NB4 (cell line): ENCODE measurements around the gene CHAF1A.

Source experiments
- DNase-seq: peaks from one replicate; pipeline ENCODE4 v3.0.0; 2010; ENCODE audit warnings: low read depth
- H3K4me3 ChIP-seq: one replicate; pipeline ENCODE4 v1.5.1; 2011; ENCODE audit warnings: mild to moderate bottlenecking, low read depth, low read length, moderate library complexity
- MYC ChIP-seq: IDR thresholded peaks from 2 replicates; pipeline ENCODE4 v1.6.1; 2011; ENCODE audit warnings: low read depth, low read length
- POLR2A ChIP-seq: IDR thresholded peaks from 2 replicates; pipeline ENCODE4 v1.6.1; 2011; ENCODE audit warnings: mild to moderate bottlenecking; ENCODE audit not compliant: insufficient read length; ENCODE audit errors: extremely low read depth
- TF ChIP-seq, protein P1 (sequence below): IDR thresholded peaks from one replicate; pipeline ENCODE4 v1.5.1; 2012; ENCODE audit warnings: low read depth, low read length
- TF ChIP-seq, protein P2 (sequence below): IDR thresholded peaks from 2 replicates; pipeline ENCODE4 v1.6.1; 2011; ENCODE audit warnings: low read depth, low read length

Gene CHAF1A

DNA sequence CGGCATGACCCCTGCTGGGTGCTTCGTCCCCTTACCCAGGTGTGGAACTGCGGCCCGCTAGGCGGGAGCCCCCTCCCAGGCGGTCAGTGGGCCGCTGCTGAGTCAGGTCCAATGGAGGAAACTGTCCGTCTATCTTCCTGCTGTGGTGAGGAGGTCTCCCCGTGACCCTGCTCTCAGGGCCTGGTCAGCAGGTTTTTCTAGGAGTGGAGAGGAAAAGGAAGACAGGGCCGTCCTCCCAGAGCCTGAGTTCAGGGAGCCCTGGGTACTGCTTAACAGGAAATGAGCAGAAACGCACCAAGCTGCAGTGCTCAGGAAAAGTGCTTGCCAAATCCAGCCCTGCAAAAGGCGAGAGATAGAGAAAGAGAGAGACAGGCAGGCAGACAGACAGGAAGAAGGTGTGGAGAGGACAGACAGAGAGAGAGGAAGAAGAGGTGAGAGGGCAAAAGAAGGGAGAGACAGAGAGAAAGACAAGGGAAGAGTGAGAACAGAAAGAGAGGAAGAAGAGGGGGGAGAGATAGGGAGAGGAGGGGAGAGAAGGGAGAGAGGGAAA is 12.3 kb upstream of the CHAF1A start:
- TF ChIP-seq, protein P1, sequence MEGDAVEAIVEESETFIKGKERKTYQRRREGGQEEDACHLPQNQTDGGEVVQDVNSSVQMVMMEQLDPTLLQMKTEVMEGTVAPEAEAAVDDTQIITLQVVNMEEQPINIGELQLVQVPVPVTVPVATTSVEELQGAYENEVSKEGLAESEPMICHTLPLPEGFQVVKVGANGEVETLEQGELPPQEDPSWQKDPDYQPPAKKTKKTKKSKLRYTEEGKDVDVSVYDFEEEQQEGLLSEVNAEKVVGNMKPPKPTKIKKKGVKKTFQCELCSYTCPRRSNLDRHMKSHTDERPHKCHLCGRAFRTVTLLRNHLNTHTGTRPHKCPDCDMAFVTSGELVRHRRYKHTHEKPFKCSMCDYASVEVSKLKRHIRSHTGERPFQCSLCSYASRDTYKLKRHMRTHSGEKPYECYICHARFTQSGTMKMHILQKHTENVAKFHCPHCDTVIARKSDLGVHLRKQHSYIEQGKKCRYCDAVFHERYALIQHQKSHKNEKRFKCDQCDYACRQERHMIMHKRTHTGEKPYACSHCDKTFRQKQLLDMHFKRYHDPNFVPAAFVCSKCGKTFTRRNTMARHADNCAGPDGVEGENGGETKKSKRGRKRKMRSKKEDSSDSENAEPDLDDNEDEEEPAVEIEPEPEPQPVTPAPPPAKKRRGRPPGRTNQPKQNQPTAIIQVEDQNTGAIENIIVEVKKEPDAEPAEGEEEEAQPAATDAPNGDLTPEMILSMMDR, result no peak
- TF ChIP-seq MYC (no peak), POLR2A (no peak)
- TF ChIP-seq, protein P2, sequence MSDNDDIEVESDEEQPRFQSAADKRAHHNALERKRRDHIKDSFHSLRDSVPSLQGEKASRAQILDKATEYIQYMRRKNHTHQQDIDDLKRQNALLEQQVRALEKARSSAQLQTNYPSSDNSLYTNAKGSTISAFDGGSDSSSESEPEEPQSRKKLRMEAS, result no peak
- no peak overlapping the region for H3K4me3 ChIP-seq
- DNase-seq, result no peak

DNA sequence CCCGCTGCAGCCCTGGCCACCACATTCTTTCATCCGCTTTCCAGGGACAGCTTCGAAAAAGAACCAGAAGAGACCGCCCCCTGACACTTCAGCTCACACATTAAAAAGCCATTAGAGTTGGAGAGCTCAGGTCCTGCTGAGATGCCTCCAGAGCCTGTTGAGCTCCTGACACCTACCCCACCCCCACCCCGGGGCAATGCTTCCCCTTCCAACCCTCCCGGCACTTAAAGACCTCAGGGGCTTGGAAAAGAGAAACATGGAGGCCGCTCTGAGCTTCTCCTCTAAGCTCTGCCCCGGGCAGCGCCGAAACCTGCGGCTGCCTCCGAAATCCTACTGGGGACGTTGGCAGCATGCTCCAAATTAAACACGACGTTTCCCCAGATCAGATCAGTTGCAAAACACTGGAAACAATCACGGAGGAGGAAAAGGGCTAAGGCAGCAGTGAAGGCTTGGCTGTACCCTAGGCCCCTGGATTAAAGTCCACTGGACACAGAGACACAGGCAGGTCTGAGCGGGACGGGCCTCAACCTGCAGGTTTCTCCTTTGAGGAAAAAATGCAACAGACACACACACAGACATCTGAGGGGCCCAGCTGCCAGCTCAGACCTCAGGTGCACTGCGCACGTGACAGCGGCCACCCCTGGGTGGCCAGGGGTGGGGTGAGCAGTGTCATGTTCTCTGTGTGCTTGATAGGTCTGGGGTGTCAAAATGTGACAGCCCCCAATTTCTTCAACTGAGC is 11.7 kb upstream of the CHAF1A start:
- H3K4me3 ChIP-seq, result no peak overlapping the region
- no peak for DNase-seq
- TF ChIP-seq POLR2A (no peak), MYC (no peak)
- TF ChIP-seq, protein P2, result no peak
- TF ChIP-seq, protein P1, result no peak

DNA sequence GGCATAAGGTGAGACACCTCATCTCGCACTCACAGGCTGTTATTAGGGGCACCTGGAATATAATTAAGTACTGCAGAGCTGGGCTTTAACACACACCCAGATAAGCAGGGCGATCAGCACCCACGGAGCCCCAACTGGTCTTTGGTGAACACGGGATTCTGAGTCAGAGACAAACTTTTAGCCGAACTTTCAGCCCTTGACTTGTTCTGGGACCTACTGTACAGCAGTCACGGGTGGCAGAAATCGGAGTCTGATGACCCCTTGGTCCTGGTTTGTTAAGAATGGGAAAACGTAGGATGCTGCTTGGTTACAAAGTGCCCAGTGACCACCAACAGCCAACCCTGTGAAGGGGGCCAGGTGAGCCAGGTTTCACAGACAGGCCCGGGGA is 11.1 kb upstream of the CHAF1A start:
- DNase-seq, result no peak
- TF ChIP-seq, protein P2, result no peak
- TF ChIP-seq MYC (no peak), POLR2A (no peak)
- TF ChIP-seq, protein P1, result no peak
- H3K4me3 ChIP-seq, result no peak overlapping the region

DNA sequence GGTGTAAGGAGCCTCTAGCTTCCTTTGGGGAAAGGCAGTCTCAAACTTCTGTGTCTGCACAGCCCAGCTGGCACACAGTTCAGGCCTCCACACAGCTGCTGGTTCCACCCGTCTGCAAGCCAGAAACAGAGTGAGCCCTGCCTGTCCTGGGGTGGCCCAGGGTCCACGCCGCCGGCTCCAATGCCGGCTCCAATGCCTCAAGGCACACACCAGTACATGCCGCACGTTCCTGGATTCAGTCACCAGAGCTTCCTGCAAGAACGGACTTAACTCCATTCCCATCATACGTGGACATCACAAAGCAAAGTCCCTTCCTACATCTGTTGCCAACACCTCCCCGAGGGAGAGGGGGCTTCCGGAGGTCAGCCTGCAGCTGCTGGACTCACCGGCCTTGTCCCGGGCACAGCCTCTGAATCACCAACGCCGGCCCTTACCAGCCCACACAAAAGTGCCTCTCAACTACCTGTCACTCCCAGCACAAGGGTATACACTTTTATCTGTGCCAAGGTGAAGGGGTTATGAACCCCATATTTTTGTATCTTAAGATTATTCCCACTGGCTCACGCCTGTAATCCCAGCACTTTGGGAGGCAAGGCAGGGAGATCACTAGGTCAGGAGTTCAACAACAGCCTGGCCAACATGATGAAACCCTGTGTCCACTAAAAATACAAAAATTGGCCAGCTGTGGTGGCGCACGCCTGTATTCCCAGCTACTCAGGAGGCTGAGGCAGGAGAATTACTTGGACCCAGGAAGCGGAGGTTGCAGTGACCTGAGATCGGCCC is 10.5 kb upstream of the CHAF1A start:
- no peak for DNase-seq
- TF ChIP-seq, protein P2, result no peak
- TF ChIP-seq POLR2A (no peak), MYC (no peak)
- TF ChIP-seq, protein P1, result no peak
- H3K4me3 ChIP-seq, result no peak overlapping the region

DNA sequence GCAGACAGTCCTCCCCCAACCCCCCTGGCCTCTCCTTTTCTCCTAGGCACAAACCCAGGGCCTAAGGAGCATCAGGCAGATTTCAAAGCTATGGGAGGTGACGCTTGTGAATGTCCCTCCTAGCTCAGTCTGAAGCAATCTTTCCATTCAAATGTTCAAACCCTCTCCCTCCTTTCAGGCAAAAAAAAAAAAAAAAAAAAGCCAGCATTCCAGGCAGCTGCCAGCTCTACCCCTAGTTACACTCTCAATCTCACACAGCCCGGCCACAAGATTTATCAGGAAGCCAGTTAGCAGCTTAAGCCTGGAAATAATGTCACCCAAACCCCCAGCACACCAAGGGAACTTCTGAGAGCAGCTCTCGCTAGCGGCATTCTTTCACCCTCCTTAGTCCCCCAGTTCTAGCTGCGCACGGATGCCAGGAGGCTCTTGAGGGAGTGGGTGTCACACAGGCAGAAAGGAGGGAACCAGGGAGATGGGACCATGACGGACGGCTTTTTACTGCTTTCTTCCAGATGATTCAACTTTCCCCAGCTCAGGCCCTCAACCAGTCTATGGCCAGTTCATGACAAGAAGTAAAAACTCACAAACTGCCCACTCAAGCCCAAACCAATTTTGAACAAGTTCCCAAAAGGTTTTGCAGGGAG is 8.4 kb upstream of the CHAF1A start:
- TF ChIP-seq MYC (no peak), POLR2A (no peak)
- TF ChIP-seq, protein P1, result no peak
- TF ChIP-seq, protein P2, result no peak
- no peak for DNase-seq

More for the DNA sequence above, 8.4 kb upstream of the CHAF1A start:
- H3K4me3 ChIP-seq, result no peak overlapping the region
